ENCODE data around the gene TPCN2. TPM values are rescaled to one million over a fixed set of nuclear protein-coding genes. Genes with fewer than 3 reads are reported as not detected.
A peak's percentile ranks its signal among the peaks of the same experiment; 100 is the strongest.
"Not testable (repeated sequence)": the region's sequence is repeated elsewhere in the genome, so short reads cannot be mapped to it uniquely, and the experiment has no call there.

The TPCN2 gene
- total RNA-seq: 10 to 100 TPM; 27.1 to 36.1 (median 31.3) TPM

DNA sequence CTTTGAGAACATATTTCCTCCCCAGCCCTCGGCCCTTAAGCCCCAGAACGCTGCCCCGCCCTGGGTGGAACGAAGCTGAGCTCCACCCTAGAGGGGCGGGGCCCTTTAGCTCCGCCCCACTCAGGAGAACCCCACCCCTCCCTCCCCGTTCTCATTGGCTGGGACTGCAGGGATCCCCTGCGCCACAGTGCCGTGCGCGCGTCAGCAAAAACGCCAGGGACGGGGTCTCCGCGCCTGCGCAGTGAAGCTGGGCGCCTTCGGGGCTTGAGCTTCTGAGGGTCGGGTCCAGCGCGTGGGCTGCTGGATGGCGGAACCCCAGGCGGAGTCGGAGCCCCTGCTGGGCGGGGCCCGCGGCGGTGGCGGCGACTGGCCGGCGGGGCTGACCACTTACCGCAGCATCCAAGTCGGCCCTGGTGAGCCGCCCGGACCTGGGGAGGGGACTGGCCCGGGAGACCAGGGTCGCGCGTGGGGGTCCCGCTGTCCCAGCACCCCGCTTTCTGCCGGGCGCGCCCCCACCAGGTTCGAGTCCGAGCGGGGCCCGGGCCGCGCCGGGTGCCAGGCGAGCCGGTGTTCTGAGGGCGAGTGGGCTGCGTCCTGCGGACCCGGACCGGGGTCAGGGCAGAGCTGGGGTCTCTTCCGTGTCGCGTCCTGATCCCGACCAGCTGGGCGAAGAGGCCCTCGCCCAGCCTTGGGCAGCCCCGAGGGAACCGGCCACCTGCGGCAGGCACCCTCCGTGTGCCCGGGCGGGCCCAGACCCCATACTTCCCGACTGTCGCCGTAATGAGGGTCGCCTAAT lies at the start of gene TPCN2:
Gene TPCN2, plus strand, starts transcription at position 239 of the 796 bp plus-strand sequence. Its CDS starts 66 bp downstream, at position 305.
- Histone ChIP-seq H3K4me3 (peak within 1 kb of the TSS; percentile 72 to 99 (median 94)), H3K9me3 (no peaks in the 10 kb centered on the region), H3K27ac (peak within 1 kb of the TSS; percentile 95 to 100 (median 98)), H3K4me1 (peaks cover 0 to 67% (median 29%) of the 10 kb centered on the region in 4 donors), H3K36me3 (peaks cover 0 to 5% (median 0%) of the 10 kb centered on the region in 3 donors), H3K27me3 (no peaks in the 10 kb centered on the region)
- TF ChIP-seq, protein P1, sequence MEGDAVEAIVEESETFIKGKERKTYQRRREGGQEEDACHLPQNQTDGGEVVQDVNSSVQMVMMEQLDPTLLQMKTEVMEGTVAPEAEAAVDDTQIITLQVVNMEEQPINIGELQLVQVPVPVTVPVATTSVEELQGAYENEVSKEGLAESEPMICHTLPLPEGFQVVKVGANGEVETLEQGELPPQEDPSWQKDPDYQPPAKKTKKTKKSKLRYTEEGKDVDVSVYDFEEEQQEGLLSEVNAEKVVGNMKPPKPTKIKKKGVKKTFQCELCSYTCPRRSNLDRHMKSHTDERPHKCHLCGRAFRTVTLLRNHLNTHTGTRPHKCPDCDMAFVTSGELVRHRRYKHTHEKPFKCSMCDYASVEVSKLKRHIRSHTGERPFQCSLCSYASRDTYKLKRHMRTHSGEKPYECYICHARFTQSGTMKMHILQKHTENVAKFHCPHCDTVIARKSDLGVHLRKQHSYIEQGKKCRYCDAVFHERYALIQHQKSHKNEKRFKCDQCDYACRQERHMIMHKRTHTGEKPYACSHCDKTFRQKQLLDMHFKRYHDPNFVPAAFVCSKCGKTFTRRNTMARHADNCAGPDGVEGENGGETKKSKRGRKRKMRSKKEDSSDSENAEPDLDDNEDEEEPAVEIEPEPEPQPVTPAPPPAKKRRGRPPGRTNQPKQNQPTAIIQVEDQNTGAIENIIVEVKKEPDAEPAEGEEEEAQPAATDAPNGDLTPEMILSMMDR (IDR thresholded peaks at IDR 0.05): peak in 1 of 5 experiments; percentile 28
- peak; percentile 79 to 98 for TF ChIP-seq EP300 (IDR thresholded peaks at IDR 0.05)
- TF ChIP-seq POLR2A (IDR thresholded peaks at IDR 0.05): peak; percentile 35 to 93
- 0% methylated on average over 21 to 40 of the region's 76 CpGs for WGBS, 2 donors
- peak; percentile 79 for DNase-seq (ENCODE audit: low spot score in 2 of 2)

DNA sequence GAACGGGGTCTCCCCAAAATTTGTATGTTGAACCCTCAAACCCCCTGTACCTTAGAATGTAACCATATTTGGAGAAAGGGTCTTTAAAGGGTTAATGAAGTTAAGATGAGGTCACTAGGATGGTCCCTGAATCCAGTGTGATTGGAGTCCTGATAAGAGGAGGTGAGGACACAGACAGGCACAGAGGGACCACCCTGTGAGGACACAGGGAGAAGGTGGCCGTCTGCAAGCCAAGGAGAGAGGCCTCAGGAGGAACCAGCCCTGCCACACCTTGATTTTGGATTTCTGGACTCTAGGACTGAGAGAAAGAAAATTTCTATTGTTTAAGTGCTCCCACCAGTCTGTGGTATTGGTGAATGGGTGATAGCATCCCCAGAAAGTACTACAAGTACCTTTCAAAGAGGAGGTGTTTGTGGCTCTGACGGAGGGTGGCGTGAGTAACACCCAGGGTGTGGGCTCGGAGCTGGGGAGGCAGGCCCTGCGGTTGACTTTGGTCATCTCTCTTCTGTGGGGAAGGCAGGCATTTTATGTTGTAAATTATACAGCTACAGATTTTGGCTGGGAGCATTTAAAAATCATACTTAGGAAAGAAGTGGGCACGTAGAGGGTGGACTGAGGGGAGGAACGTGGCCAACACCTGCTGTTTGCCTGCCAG lies 49.5 kb upstream of the TPCN2 start:
- Histone ChIP-seq H3K27me3 (no peaks in the 10 kb centered on the region), H3K4me1 (peaks cover 0 to 69% (median 50%) of the 10 kb centered on the region in 4 donors), H3K9me3 (no peaks in the 10 kb centered on the region), H3K4me3 (no peak overlapping the region), H3K36me3 (peaks cover 0 to 4% (median 0%) of the 10 kb centered on the region in 3 donors), H3K27ac (peak overlapping the region in 3 of 4 donors; percentile 53 to 95 (median 91))
- DNase-seq (ENCODE audit: low spot score in 2 of 2): no peak
- TF ChIP-seq POLR2A (IDR thresholded peaks at IDR 0.05): no peak
- TF ChIP-seq, protein P1 (IDR thresholded peaks at IDR 0.05): no peak
- TF ChIP-seq EP300 (IDR thresholded peaks at IDR 0.05): no peak
- WGBS, 2 donors: 85 to 86% methylated on average over 8 of the region's 8 CpGs

DNA sequence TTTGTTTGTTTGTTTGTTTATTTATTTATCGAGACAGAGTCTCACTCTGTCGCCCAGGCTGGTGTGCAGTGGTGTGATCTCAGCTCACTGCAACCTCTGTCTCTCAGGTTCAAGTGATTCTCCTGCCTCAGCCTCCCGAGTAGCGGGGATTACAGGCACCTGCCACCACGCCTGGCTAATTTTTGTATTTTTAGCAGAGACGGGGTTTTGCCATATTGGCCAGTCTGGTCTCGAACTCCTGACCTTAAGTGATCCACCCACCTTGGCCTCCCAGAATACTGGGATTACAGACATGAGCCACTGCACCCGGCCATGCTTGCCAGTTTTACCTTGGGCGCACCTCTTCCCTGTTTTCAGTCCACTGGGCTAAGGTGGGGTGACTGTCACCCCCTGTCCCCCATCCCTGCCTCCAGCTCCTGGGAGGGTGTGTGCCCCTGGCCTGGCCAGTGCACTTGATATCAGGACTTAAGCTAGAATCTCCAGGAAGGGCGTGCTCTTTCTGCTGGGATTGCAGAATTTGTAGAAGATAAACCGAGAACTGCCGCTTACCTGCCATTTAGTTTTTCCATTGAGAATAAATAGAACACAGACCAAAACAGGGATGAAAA lies 48.9 kb upstream of the TPCN2 start:
- peak in 1 of 2 donors; percentile 9 for DNase-seq (ENCODE audit: low spot score in 2 of 2)
- H3K27me3 ChIP-seq, H3K4me3 ChIP-seq, H3K36me3 ChIP-seq, H3K9me3 ChIP-seq: not testable (repeated sequence)
- WGBS, 2 donors: 90 to 92% methylated on average over 12 of the region's 12 CpGs
- Histone ChIP-seq H3K27ac (peak overlapping the region; percentile 75 to 95 (median 84)), H3K4me1 (peaks cover 0 to 68% (median 48%) of the 10 kb centered on the region in 4 donors)

DNA sequence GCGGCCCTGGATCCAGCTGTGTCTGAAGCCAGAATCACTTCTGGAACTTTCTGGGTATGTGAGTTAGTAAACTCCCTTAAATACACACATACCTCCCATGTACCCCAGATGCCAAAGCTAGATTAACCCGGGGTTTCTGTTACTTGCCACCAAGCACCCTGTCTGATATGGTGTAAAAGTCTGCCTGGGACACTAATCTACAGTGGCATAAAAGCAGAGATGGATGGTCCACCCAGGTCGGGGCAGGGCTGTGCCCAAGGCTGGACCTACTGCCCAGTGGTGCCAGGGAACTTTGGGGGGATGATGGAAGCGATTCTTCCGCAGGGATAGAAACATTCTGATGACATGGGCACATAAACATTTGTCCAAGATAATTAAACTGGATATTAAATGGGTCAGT lies 48.3 kb upstream of the TPCN2 start:
- Histone ChIP-seq H3K9me3 (no peaks in the 10 kb centered on the region), H3K27ac (peak overlapping the region; percentile 75 to 95 (median 84)), H3K27me3 (no peaks in the 10 kb centered on the region), H3K4me1 (peaks cover 0 to 70% (median 48%) of the 10 kb centered on the region in 4 donors), H3K36me3 (peaks cover 0 to 15% (median 0%) of the 10 kb centered on the region in 3 donors), H3K4me3 (no peak overlapping the region)
- 43 to 55% methylated on average over 5 of the region's 5 CpGs for WGBS, 2 donors
- TF ChIP-seq EP300 (IDR thresholded peaks at IDR 0.05): no peak
- no peak for TF ChIP-seq POLR2A (IDR thresholded peaks at IDR 0.05)
- TF ChIP-seq, protein P1 (IDR thresholded peaks at IDR 0.05): no peak
- peak in 1 of 2 donors; percentile 11 for DNase-seq (ENCODE audit: low spot score in 2 of 2)

DNA sequence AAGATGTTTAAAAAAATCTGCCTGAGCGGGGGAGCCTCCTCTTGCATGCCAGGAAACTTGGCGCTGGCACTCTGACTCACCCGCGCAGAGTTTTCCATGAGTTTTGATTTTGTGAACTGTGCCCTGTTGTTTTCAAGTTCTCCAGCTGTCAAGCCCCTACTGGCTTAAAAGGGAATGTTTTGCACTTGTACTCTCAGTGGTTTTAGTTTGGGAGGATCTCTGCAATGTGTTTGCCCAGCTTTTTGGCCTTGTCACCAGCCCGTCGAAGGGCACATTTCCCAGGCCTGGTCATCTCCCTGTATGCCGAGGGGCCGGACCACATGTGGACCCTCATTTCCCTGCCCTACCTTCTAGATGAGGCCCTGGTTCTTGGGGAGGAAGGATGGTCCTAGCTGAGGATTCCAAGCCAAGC lies 47.9 kb upstream of the TPCN2 start:
- Histone ChIP-seq H3K9me3 (no peaks in the 10 kb centered on the region), H3K27ac (peak overlapping the region; percentile 75 to 95 (median 84)), H3K4me3 (no peak overlapping the region), H3K4me1 (peaks cover 0 to 70% (median 48%) of the 10 kb centered on the region in 4 donors), H3K27me3 (no peaks in the 10 kb centered on the region), H3K36me3 (peaks cover 0 to 20% (median 0%) of the 10 kb centered on the region in 3 donors)
- peak; percentile 58 for DNase-seq (ENCODE audit: low spot score in 2 of 2)
- WGBS, 2 donors: 11 to 16% methylated on average over 8 of the region's 8 CpGs
- TF ChIP-seq EP300 (IDR thresholded peaks at IDR 0.05): peak; percentile 73 to 77
- TF ChIP-seq, protein P1 (IDR thresholded peaks at IDR 0.05): peak; percentile 38 to 82 (median 74)
- peak in 1 of 2 donors; percentile 30 for TF ChIP-seq POLR2A (IDR thresholded peaks at IDR 0.05)
